ENCODE data around the gene GLG1.
"Not testable (repeated sequence)": the region's sequence is repeated elsewhere in the genome, so short reads cannot be mapped to it uniquely, and the experiment has no call there.

Gene GLG1

DNA sequence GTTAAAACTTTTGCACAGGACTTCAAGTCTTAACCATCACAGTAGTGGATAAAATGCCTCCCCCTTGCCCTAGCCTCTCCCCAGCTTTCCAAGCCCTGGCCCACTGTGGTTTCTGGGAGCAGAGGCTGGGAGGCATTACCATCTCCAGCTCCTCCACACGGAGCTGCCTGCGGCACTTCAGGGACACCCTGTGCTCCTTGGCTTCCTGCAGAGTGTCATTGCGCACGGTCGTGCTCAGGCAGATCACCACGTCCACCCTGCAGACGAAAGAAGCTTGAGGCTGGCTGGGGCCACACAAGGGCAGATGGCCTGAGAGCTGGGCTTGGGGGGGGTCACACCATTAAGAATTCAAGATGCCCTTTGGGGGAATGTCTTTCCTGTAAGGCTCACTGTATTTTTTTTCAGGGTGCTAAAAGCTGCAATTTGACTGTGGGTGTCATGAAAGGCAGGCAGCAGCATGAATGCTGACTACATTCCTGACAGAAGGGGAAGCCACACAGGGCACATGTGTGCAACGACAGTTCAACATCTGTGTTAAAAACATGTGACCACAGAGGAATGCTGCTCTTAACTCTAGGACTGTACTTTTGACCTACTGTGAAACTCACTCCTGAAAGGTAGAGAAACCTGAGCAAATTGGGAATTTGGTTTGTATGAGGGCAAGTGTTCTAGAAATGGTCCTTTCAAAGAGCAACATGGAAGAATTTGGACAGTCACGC is 137.9 kb downstream of the GLG1 start:
- DNase-seq, result no peak

DNA sequence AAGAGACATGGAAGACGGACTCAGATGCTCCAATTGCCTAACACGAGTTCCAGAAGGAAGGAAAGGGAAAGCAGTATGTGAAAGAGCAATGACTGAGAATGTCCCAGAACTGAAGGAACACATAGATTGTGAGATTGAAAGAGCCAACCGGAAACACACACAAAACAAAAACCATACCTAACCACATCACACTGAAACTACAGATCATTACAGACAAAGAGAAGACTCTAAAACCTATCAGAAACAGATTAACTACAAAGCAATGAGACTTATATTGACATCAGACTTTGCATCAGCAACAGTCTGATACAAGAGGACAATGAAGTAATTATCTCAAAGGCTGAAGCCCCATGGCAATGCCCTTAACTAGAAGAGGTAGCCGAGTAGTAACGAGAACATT is 140.0 kb downstream of the GLG1 start:
- DNase-seq, result no peak

DNA sequence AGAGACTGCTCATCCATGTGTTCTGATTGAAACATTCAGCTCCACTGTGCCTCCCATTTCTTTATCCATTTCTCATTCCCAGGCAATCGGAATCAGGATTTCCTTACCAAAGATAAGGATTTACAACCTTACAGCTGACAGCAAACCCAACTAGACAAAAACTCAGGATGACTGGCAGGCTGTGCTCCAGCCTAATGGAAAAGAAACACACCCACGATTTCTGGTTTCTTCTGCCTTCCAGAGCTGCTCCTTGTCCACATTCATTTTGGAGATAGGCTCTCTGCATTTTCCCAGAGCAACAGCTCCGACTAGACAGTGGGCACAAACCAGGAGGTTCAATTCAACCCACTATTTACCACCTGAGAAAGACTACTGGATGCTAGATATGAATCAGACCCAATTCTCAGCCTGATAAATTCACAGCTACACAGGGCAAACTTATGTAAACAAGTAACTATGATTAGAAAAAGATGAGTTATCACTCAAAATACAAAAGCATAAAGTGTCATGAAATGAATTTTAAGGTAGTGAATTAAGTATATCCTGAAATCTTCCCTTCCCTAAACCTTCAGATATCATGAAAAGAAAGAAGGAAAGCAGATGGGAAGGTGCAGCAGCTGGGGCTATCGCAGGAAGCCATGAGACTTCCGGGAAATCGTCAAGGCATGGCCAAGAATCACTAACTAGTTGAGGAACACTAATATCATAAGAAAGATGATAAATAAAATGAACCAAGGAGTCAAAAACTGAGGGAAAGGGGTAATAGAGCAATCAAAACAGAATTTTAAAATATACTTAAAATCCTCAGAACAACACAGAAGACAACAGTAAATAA is 140.8 kb downstream of the GLG1 start:
- no peak for DNase-seq

DNA sequence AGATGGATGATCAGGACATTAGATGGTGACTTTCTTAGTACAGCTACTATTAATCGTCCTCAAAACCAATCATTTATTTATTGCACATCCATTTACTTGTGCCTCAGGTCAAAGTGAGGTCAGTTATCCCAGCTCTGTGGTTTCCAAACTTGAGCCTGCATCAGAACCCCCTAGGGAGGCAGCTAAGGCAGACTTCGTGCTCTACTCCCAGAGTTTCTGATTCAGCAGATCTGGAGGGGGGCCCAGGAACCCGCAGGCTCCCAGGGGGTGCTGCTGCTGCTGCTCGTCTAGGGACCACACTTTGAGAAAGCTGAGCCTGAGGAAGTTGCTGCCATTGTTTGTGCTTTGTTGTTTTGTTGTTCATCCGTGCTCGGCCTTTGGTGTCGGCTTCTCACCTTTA is 141.6 kb downstream of the GLG1 start:
- no peak for DNase-seq

DNA sequence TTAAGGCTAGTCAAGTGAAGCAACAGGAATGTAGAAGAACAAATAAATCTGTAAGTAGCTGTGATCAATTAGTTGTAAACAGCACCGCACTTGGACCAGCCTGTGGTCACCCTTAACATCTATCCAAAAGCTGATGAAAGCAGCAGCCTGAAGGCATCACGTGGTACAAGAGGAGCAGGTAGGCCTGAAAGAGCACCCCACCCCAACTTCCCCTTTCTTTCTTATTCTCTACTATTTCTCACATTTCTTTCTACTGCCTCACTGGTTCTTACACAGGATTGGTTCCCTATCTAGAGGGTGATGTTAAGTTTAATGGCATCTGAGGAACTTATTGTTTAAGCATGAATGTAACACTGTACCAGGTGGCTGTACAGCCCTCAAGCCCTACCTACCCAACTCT is 143.0 kb downstream of the GLG1 start:
- DNase-seq, result no peak

DNA sequence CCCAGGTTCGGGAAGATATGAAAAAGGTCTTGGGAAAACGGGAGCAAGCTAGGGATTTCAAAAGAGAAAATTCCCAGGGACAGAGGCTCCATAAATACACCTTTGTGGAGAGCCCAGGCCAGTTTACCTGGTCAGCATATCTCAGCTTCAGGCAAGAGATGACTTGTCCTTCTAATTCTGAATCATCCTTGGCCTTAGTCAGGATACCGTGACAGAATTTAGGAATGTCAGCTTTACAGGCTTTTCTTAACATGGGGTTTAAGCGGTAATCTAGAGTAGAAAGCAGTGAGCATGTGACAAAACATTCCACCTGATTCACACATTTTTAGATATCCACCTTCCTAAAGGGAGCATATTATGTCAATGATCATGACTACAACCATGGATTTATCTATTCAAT is 144.6 kb downstream of the GLG1 start:
- DNase-seq, result no peak

DNA sequence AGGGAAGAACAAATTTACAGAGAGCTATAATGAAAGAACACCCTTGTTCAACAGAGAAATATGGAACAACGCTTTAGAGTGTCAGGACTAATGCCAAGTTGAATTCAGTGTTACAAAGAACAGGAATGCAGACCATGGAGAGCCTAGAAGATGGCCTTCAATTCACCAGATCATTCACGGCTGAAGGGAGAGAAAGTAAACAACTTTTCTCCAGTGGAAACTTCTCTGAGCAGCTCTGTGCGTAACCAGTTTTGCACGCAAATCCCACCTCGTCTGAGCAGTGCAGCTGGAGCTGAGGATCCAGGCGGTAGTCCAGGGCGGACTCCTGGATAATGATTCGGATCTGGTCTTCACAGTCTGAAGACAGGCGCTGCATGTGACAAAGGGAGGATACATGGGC is 145.1 kb downstream of the GLG1 start:
- DNase-seq, result no peak

DNA sequence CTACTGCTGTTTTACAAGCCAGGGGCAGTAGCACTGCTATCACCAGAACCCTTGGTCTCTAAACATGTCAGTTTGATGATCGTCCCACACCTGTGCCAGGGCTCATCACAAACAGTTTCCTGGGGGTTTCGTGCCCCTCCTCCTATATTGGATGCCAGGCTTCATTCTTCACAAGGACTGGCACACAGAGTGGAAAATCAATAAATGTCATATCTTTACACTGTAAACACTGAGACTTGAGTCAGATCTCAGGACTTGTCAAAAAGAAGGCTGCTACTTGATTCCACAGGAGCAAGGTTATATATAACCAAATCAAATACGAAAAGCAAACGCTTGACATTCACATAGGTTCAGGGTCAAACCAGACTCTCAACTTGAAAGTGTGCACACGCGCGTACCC is 146.4 kb downstream of the GLG1 start:
- no peak for DNase-seq

DNA sequence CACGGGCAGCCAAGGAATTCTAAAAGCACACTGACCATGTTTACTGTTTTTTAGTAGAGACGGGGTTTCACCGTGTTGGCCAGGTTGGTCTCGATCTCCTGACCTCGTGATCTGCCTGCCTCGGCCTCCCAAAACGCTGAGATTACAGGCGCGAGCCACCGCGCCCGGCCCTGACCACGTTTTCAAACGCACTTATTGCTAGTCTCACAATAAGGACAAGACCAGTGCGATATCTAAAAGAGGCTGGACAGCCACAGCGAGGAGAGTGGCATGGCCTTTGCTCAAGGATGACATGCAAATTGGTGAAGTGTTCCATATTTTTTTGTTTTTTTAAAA is 150.7 kb downstream of the GLG1 start:
- no peak for DNase-seq

DNA sequence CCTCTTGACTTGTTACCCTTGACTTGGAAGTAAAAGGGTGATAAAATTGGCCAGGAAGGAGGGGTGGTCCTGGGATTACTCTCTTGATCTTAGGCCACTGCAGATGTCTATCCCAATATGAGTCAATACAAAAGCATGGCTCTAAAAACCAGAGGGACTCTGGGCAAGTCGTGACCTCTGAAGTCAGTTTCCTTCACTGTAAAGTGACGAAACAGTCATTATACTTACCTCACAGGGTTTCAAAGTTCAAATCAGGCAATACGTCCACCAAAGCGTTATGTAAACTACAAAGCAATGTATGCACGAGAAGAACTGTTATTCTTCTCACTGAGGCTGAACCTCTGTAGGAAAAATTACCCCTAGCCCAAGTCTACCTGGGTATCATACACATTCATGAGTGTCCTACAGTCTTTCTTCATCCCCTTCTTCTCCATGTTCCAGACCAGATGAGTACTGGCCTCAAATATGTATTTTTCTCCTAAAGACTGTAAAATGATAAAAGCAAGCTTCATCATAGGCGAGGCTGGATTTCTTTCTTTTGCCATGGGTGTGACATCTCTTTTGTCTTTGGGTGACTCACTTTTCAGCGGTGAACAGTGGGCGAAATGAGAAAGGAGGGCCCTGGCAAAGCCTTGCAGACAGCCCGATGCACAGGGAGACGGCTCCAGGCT is 151.2 kb downstream of the GLG1 start:
- DNase-seq, result no peak

DNA sequence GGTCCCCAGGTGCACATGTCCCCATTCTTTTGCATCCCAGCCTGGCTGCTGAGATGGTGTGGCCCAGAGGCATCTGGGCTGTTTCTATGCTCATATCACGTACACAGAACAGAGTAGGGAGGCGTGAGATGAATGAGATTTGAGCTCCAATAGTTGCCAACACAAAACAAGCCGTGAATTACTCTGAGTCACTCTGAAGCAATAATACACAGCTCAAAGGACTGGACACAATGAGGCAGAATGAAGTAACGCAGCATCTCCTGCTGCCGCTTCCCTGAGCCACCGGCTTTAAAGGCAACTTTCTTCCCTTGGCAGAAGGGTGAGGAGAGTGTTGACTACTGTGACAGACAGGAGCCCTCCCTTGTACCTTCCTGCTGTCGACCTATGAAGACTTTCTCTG is 151.7 kb downstream of the GLG1 start:
- DNase-seq, result no peak

DNA sequence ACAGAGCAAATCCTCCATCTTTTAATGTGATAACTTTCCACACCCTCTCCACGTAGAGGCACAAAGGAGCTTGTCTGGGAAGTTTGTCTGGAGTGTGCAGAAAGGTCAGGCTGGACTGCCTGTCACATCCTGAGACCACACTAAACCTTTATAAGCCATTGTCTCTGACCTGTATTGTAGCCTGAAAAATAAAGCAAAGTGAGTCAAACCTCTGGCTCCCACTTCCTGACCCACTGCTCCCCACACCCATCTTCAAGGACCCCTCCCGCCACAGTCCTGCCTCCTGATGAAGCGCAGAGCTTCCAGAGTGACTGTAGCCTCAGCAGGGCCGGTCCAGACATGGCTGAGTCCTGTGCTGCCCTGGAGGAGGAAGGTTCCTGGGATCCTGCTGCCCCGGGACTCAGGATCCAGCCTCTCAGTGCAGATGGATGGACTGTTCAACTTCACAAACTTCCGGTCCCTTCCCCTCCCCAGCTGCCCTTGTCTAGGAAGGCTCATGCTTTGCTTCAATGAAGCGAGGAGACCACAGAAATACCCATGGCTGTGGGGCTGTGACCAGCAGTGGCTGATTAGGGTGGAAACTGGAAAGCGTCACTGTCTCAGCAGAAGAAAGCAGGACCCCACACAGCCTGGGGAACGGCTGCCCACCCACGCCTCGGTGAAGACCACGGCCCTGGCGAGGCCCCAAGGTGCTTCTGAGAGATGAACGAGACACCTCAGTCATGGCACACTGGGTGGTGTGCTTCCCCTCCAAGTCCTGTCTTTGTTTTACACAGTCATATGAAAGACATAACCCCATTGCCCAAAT is 154.8 kb downstream of the GLG1 start:
- no peak for DNase-seq

DNA sequence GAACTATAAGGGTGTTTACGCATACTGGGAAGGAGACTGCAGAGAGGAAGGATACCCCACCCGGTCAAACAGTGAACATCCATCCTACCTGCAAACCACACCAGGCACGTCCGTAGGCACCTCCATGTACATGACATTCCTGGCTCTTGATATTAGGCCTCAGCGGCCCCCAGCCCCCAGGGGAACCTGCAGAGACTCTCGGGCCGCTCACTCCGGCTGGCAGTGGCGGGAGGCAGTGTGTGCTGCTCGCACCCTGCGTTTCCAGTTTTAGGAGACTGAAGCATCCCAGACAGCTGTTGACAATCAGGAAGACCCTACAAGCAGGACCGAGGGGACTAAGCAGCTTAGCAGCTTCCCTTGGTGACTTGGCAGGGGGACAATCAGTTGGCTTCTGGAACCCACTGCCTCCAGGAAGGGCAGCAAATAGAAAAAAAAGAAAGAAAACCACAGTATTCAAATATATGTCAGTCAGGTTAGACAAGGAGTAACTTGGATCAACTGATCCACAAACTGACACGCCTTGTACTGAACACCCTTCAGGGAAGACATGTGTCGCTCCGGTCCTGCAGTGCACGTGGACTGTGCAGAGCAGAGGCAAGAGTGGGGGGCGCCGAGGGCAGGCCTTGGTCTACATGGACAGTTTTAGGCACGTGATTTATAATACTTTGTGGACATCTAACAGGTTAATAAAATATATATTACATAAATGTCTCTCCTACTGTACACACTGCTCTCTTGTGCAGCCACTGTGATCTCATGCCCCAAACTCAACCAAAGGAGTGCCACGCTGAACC is 155.8 kb downstream of the GLG1 start:
- DNase-seq, result no peak

DNA sequence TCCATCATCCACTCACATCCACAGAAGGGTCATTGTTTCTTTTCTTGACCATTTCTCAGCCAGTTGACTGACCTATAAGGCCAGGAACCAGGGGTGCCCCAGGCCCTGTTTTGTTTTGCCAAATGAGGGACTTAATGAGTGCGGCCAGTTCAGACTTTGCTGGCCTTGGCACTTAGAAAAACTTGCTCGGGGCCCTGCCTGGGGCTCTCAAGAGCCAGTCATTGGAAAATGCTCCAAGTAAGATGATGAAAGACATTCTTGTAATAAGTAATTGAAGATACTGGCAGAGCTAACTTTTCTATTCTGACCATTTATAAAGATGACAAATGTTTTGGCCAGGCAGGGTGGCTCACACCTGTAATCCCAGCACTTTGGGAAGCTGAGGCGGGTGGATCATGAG is 156.7 kb downstream of the GLG1 start:
- no peak for DNase-seq

DNA sequence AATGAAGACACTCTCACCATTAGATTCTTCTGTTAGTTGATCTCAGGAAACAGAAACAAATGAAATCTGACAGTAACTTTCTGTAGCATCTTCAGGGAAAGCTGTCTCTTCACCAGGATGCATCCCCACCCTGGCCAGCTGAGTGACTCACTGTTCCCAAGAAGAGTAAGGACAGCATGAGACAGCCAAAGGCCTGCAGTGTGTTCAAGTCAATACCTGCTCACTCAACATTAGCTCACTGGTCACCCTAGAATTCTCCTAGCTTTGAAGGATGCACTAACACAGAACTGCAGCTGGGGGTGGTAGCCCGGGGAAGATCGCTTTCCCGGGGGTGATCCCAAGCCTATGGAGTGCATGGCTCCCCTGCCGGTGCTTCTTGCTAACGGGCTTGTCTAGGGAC is 157.4 kb downstream of the GLG1 start:
- DNase-seq, result no peak

DNA sequence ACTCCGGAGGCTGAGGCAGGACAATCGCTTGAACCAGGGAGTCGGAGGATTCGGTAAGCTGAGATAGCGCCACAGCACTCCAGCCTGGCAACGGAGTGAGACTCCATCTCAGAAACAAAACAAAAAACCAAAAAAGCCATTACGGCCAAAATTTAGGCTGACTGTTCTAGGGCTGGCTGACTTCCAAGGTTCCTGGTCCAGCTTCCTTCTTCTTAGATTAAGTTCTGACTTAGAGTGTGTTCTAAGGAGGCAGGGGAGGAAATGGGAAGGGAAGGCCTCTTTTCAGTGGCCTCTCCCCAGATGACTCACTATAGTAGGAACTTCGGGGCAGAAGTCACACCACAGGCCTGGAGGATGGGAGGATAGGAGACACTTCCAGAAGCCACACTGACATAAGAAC is 157.9 kb downstream of the GLG1 start:
- DNase-seq, result no peak

DNA sequence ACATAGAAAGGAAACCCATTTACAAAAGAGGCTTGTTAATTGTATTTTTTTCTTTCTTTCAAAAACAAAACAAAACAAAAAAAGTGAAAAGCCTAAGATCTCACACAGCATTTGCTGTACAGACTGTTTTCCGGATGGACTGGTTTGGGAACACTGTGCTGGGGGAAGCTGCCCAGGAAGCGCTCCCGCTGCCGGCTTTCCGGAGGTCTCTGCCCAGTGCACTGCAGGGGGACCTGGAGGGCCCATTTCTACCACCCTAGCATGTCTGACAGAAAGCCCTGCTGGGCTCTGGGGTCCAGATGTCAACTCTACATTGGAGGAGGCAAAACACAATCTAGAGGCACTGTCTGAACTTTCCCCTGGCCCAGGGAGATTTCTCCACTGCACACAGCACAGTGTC is 159.3 kb downstream of the GLG1 start:
- DNase-seq, result no peak

DNA sequence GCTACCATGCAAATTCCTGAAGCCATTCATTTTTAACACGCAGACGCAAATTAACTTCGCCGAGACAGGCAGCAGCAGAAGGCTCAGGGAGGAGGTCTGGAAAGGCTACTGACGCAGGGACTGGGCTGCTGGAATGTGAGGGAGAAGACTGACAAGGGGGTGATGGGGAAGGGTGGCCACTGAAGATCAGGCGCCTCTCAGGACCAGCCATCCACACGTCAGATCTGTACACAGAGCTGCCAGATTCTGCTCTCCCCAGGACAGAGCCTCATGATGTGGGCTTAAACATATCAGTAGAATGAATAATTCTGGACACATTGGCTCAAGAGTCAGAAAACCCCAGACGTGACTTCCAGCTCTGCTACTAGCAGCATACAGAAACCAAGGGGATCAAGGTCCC is 160.0 kb downstream of the GLG1 start:
- DNase-seq, result no peak

DNA sequence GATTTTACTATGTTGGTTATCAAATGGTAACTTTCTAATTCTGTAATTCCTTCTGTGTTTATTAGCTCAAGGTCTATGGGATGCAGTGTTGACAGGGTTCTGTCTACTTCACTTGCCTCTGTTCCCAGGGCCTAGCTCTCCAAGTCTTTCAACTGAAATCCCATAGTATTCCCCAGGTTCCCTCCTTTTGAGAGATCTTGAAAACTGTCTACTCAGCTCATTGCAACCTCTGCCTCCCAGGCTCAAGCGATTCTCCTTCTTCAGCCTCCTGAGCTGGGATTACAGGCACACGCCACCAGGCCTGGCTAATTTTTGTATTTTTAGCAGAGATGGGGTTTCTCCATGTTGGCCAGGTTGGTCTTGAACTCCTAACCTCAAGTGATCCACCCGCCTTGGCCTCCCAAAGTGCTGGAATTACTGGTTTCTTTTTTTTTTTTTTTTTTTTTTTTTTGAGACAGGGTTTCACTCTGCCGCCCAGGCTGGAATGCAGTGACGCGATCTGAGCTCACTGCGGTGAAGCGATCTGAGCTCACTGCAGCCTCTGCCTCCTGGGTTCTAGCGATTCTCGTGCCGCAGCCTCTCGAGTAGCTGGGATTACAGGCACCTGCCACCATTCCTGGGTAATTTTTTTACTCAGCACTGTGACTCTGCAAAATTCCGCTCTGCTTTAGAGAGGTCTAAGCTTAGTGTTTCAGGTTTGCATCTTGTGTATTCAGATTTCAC is 163.1 kb downstream of the GLG1 start:
- not testable (repeated sequence) for DNase-seq

DNA sequence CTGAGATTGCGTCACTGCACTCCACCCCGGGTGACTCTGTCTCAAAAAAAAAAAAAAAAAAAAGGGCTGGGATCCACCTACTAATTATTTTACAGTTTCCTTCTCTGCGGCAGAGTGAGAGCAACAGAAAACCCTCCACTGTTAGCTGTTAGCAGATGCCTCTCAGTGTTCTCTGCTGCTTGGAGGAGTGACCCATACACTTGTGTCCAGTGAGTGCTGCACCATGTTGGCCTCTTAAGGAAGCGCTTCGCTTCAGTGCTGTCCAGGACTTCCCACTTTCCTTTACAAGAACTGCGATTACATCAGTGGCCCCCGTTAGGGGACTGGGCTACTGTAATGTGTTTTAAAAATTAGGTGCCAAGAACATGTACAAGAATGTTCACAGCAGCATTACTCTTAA is 167.2 kb downstream of the GLG1 start:
- no peak for DNase-seq

DNA sequence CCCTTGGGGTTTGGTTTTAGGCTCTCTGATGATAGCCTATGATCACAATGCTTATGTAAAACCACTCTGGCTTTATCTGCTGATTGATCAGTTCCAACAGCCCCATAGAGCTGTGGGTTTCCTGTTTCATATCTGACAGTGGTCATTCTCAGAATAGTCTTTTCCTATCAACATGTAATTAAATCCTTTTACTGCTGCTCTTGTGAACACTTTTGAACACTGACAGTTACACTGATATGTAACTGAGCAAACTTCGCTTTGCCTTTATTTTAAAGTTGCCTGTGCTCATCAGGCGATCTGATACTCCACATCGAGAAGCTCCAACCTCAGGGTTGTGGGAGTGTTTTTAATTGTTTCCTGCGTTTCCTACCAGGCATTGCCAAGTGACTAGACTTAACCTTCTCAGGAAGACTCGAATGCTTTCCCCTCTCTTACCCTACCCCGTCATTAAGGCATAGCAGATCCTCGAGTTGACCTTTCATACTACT is 168.4 kb downstream of the GLG1 start:
- no peak for DNase-seq

DNA sequence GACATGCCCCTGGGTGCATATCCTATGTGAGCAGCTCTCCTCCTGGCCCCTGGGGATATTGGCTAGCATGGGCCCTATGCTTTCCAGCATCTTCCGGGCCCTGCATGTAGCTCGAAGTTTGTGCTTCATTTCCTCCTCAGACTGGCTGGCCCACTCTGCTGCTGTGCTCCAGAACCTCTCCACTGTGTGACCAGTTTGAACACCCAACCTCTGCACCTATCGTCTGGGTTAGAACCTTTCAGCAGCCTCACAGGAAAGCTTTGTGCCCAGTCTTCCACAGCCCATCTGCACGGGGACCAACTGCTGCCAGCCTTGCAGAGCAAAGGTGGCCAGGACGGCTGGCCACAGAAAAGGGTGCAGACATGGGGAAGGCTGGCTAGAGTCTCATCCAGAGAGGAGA is 175.4 kb downstream of the GLG1 start:
- no peak for DNase-seq

Data from effector CD4-positive, alpha-beta T cell (primary cell).